MV-4-11 (cell line): ENCODE results near the gene TGFBI.
A peak's percentile ranks its signal among the peaks of the same experiment; 100 is the strongest.

ENCODE experiments used
- DNase-seq: peaks from one replicate; lab custom pipeline; 2025; lab: John Stamatoyannopoulos, UW

Gene TGFBI

DNA sequence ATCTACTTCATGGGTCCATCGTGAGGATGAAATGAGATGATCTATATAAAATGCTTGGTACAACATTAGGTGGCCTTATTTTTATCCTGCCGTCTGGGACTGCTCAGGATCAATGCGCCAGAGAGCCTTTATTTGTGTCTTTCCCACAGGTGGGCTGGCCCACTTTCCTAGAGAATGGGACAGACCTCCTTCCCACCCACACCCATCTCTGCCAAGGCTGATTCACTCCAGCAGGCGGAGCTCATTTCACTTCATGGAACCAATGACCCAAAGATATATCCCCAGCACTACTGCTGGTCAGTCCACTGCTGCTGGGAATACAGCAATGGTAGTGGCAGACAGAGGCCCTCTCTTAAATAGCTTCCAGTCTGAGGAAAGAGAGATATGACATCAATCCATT lies 35.7 kb downstream of the TGFBI start:
- no peak for DNase-seq

DNA sequence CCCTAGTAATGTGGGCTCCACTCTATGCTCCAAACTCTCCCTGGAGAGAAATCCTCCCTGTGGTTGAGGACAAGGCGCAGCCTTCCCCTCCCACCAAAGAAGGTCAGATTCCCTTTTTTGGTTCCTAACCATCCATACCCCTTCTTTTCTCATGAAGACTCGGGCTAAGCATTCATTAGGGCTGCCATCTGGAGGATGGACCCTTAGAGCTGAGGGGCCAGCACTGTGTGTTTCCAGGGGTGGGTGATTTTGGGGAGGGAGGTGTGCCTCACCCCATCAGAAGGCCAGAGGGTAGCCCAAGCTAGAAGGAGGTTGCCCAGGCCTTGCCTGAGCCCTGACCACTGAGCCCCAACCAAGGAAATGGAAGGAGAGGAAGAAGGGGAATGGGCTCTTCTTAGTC lies 36.8 kb downstream of the TGFBI start:
- DNase-seq, result no peak

DNA sequence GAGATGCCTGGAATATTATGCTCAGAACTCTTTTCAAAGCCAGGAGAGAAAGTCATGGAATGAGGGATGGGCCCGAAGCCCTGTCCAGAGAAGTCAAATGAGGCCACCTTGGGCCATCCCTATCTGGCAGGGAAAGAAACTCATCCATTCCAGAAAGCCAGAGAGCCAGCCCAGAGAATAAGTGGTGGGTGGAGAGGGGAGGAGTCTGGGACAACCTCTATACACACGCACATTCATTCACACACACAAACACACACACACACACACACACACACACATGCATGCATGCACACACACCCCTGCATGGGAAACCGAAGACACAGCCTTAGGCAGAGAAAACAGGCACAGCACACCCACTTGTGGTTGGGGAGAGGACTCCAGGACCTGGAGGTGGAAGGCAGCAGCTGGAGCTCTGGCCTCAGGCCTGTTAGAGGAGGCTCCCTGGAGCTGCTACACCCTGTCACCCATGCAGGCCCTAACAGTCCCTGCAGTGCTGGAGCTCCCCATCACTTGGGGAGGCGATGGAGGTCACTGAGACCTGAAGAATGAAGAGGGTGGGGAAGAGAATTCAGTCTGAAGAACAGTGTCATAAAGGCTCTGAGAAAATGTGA lies 38.0 kb downstream of the TGFBI start:
- DNase-seq, result no peak

DNA sequence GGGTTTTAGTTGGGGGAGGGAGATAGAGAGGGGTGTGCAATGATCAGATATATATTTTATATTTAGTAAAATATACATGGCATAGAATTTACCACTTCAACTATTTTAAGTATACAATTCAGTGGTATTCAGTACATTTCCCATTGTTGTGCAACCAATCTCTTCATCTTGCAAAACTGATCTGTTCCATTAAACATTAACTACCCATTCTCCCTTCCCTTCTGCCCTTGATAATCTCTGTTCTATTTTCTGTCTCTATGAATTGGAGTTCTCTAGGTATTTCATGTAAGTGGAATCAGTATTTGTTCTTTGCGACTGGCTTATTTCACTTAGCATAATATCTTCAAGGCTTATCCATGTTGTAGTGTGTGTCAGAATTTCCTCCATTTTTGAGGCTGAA lies 38.6 kb downstream of the TGFBI start:
- DNase-seq, result no peak

DNA sequence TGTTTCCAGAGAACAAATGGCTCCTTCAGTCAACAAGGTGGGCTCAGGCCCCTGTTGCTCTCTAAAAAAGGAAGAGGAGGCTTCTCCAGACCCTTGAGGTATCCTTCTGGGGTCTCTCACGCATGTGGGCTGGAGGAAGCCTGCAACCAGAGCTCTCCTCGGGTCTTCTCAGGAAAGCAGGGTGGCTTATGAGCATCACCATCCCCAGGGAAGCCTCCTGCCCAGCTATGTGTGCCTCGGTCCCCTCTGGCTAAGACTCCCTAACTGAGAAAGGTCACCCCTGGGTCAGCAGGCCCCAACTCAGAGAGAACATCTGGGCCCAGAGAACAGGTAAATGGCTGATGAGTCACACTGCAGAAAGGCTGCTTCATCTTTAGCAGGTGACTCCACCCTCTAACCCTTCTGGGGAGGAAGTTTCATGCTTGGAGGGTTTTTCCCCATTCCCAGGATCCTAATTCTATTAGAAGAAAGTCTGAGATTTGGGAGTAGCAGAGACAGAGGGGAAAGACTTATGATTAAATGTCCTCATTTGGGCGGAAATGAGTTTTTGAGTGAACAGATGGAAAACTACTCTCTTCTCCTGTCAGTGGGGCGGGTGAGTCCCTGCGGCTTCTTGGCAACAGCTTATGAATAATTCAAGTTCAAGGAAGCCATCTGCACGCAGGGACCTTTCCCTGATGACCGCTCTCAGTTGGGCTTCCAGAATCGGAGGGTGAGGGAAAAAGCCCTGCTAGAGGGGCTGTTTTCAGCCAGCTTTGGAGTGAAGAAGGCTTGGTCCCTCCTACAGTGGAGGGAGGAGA lies 41.9 kb downstream of the TGFBI start:
- DNase-seq, result no peak

DNA sequence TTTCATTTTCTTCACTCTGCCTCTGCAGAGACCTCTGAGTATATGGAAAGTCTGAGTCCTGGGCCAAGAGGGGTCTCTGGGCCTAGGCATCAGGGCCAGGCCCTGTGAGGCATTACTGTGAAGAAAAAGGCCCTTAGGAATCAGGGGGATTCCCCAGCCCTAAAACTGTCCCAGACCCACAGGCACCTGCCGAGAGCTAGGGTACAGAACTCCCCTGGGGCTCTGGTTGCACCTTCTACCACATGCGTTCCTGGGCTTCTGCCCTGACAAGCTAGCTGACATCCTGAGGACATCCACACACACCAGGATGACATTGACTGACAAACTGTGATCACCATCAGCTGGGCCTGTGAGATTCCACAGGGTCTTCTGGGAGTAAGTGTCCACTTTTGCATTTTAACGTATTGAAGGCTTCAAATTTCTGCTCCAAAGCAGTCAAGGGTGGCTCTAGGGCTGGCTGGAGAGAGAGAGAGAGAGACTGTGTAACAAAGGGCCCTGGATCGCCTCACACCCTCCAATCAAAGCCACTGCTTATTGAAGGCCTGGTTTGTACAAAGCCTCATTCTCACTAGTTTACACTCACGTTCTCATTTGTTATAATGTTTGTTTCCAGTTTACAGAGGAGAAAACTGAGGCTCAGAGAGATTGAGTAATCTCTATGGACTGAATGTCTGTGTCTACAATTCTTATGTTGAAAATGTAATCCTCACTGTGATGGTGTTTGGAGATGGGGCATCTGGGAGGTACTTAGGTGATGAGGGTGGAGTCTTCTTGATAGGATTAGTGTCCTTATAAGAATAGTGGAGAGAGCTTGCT lies 45.1 kb downstream of the TGFBI start:
- no peak for DNase-seq

DNA sequence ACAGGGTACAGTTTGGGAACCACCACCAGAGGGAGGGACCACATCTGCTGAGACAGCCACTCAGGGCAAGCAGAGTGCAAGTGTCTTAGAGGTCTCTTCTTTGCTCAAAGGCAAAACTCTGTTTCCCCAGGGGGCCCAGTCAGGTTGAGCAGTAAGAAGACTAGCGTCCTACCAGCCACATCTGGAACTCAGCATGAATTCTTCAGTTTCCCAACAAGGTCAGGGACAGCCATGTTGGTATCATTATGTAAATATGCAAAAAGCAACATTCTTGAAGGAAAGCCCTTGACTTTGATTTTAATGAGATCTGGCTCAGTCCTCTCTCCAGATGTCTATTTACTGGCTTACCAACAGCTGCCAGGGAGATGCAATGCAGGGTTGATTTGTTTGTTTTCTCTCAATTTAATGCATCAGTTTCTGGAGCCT lies 46.7 kb downstream of the TGFBI start:
- DNase-seq, result no peak

DNA sequence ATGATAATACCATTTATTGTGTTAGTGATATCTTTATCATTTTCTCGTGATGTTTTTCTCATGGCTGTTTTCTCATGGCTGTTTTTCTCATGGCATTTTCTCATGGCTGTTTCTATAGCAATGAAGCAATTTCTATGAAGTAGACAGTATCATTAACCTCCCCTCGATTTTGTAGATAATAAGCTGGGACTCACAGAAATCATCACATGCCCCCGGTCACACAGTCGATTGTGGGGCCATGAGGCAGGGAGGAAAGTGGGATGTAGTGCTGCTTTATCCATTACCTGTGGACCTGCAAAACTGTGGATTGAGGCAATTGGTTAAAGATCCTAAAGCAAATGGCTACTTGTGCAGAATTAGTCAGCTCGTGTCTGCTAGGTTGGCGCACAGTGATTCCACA lies 47.3 kb downstream of the TGFBI start:
- DNase-seq, result no peak

DNA sequence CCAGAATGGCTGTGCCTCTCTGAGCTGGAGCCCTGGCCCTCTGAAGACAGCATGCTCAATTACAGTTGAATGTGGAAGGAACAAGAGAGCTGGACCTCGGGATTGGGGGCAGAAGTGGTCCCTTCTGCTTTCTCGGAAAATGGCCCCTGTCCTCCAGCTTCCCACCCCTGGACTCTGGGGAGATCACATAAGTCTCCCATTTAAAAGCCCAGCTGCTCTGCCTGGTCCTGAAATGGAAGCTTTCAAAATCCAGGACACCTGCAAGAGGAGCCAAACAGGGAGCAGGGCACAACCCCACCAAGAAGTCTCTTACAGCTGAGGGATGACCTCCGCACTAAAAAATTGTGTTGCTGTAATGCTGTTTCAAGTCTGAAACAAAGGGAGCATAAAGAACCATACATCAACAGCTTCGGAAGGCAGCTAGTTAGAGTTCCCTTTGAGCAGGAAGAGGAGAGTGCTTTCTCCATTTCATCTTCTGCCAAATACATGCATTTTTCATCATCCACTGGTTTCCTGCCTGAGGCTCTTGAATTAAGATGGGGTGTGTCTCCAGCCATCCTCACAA lies 48.2 kb downstream of the TGFBI start:
- no peak for DNase-seq

DNA sequence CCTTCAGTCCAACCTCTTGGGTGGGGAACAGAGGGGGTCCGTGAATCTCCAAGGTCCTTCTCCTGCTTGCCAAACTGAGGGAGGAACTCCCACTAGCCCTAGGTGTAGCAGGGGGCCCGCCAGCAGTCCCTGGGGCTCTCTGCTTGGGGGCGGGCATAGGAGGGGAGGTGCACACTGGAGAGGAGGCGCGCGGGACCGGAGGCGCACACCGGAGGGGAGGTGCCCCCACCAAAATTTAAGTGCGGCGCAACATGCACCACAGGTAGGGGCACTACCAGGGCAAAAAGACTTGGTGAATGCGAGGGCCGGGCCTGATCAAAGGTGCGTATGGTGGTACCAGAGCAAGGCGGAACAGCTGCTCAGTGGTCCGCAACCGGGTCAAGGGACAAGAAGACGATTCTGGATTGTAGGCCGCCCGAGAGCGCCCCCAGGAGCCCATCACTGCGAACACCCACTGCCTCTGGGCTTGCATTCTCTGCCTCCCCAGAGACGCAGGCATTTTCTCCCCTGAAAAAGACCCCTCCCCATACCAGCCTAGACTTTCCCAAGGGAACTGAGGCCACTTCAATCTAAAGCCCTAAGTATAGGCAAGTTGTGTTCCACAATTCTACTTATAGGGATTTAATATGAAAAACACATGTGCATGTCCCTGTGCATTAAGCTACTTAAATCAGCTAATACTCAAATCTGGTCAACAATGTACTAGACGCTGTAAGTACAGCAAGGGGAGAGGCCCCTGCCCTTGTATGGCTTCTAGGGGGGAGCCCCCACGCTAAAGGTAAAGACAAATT lies 50.6 kb downstream of the TGFBI start:
- DNase-seq, result no peak

DNA sequence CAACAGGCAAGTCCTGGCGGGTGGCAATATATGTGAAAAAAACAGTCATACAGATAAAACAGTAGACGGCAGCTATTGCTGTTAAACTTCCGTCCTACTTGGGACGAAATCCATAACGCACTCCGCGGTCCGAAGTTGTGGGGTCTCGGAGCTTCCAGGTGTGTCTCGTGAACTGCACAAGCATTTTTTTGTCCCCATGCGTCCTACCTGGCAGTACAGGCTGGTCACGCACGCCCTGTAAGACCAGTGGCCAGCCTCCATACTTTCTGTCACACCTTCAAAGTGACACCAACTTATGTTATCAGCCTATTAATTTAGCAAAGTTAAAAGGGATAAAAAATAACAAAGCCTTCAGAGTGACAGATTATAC lies 51.3 kb downstream of the TGFBI start:
- DNase-seq, result no peak

DNA sequence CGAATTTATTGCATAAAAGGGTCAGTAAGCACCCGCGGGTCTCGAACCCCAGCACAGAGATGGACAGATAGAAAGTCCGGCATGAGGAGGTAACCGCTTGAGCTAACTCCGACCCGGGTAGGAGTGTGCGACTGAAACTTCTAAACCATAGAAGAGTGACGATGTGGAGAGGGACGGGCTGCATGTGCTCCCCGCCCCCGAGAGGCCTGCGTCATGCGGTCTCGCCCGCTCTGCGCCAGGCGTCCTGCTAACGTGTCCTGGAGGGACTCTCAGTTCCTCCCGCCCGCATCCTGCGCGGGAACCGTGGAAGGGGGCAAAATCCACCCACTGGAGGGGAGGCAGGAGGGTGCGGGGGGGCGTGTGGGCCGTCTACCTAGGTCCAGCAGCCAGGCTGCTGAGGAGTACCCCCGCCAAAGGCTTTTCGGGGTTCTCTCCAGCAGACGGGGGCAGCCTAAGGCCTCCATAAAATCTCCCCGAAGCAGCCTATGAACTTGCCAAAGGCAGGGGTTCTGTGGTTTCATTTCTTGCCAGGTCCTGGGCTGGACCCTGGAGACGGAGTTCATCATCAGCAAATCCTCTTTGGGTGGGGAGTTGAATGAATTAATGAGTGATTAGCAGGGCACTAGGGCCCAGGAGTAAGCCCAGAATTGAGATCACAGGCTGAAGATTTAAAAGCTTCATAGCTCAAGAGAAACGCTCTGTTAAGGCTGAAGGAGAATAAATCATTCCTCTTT lies 51.9 kb downstream of the TGFBI start:
- peak; percentile 83 for DNase-seq

DNA sequence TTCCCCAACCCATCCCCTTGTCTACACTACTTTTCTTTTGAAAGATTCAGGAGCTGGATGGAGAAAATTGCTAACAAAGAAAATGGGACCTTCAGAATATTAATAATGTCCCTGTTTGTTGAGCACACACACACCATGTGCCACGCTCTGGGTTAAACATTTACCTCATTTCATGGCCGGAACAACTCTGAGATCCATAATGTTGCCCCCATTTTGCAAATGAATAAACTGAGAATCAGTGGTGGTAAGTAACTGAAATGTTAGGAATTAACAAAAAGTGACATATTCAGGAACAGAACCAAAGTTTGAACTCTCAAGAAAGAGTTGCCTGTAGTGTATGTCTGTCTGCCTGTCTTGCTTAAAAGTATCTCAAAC lies 52.4 kb downstream of the TGFBI start:
- DNase-seq, result no peak

DNA sequence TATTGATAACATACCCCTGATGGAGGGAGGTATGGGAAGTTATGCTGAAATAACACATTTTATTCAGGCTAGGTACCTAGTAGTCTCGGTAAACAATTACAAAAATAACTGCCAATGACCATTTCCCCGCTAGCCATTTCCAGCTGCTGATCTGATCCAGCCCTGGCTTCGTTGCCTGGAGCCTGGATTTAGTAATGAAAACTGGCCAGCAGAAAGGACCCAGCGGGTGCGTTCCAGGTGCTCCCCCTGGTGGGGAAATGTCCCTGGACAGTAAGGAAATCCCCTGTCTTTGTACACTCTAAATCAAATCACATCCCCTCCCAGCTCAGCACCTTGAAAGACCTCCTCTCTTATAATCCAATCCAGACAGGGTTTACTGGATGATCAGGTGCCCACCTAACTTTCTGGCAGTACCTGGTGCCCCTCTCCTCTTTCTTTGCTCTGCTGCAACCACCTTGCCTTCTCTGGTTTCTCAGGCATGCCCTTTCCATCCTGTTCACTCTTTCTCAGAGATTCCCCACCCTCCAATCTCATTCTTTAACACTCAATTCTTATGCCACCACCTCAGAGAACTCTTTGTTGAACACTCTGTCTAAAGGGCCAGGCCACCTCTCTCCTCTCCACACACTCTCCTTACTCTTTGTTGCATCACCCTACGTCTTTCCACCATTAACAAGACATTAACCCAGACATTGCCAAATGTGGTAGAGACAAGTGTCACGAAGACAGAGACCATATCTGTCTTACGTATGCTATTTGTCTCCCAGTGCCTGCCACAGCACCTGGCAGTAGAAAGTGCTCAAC lies 53.8 kb downstream of the TGFBI start:
- DNase-seq, result peak; percentile 54

DNA sequence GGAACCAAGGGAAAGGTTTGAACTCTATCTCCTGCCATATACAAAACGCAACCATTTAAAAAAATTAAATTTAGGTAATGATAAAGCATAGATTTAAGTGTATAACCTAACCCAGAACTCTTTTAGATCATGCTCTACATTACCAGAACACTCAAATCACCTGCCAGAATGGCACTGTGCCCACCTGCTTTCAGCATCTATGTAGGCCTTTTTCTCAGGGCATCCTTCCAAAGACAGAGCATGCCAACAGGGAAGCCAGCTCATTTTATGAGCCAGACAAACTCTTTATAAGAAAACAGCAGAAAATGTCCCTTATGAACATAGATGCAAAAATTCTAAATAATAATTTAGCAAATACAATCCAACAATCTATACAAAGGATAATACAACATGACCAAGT lies 55.9 kb downstream of the TGFBI start:
- no peak for DNase-seq

DNA sequence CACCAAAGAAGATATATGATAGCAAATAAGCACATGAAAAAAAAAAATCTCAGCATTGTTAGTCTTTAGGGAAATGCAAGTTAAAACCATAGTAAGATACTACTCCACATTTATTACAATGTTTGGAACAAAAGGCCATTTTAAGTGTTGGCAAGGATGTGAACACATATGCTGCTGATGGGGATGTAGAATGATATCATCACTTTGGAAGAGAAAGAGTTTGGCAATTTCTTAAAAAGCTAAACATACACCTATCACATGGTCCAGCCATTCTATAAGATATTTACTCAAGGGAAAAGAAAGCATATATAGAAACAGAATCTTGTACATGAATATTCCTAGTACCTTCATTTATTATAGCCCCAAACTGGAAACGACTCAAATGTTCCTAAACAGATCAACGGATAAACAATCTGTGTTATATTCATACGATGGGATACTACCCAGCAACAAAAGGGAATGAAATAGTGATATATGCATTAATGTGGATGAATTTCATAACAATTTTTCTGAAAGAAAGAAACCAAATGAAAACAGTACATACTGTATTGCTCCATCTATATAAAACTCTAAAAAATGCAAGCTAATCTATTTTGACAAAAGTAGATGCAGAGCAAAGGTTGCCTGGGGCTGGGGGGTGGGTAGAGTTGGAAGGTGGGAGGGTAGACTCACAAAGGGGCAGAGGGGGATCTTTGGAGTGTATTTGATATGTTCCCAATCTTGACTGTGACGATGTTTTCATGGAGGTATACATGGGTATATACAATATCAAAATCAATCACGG lies 58.2 kb downstream of the TGFBI start:
- DNase-seq, result no peak

DNA sequence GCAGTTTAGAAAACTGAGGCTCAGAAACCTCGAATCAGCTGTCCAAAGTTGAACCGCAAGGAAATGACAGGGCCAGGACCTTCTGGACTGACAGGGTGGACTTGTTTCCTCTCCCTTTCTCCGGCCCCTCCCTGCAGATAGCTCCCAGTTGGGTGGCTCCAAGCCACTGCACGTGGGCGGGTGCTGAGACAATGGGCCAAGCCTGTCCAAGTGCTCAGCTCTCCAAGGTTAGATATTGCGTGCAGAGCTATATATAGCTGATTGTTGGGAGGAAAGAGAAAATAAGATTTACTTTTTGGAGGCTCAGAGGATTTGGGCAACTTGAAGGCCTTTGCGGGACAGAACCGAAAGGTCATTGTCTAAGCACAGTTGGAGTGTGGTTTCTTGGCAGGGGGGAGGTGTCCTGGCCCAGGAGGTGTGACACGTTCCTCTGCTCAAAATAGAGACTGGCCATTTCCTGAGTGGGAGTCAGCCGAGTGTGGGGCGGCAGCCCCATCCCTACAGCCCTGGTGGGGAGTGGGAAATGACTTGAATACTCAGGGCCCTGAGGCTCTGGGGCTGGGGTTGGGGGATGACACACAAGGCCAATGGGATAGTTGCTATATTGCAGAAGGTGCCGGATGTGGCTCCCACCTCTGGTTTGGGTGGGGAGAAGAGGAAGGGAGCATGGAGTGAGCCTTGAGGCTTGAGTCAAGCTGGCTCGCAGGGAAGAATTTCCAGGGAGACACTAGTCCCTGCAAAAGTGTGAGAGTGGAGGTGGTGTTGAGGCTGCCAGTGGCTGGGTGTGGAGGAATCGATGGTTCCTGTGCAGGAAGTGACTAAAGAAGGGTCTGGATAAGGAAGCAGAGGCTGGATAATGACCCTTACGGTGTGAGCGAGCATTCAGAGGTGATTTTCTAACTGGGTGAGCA lies 59.4 kb downstream of the TGFBI start:
- peak; percentile 35 for DNase-seq

DNA sequence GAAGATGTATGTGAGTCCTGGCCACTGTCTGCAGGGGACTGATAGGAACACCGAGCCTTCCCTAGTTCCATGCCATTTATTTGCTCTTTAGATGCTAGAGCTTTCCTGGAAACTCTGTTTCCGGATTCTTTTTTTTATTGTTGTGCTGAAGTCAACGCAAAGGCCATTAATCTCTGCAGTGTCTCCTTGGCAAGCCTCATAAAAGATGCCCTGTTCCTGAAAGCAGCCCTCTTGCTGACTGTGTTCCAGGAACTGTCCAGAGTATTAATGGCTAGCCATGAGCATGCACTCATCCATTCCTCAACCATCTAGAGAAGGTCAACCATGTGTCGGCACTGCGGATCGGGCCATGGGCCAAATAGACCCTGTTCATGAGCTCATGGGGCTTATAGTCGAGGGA lies 61.0 kb downstream of the TGFBI start:
- DNase-seq, result no peak

DNA sequence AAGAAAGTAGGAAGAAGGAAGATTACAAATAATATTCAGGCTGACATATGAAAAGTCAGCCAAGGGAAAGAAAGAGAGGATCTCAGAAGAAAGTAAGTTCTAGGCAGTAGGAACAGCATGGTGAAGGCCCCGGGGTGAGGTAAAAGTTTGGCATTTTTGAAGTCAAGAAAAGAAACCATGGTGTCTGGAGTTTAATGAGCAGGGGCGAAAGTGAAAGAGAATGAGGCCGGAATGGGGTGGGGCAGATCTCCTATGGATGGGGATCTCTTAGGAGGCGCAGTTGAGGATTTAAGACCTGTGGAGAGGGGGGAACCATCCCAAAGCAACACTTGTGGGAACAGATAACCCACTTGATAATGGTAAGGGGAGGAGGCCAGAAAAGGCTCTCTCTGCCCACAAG lies 61.5 kb downstream of the TGFBI start:
- DNase-seq, result no peak
